B cell (primary cell): ENCODE measurements around the gene MROH9.

Experiments used
- EZH2 ChIP-seq: IDR thresholded peaks from 2 replicates; pipeline ENCODE4 v1.6.1; 2012; ENCODE audit warnings: borderline replicate concordance, low read depth, mild to moderate bottlenecking, moderate library complexity, low read length; ENCODE audit not compliant: insufficient read depth, poor library complexity, severe bottlenecking
- TF ChIP-seq, protein P1 (sequence below): fragments of 200-600 bp; IDR thresholded peaks from one replicate; pipeline ENCODE4 v1.8.0; 2022; ENCODE audit warnings: antibody characterized with exemption, mild to moderate bottlenecking

DNA sequence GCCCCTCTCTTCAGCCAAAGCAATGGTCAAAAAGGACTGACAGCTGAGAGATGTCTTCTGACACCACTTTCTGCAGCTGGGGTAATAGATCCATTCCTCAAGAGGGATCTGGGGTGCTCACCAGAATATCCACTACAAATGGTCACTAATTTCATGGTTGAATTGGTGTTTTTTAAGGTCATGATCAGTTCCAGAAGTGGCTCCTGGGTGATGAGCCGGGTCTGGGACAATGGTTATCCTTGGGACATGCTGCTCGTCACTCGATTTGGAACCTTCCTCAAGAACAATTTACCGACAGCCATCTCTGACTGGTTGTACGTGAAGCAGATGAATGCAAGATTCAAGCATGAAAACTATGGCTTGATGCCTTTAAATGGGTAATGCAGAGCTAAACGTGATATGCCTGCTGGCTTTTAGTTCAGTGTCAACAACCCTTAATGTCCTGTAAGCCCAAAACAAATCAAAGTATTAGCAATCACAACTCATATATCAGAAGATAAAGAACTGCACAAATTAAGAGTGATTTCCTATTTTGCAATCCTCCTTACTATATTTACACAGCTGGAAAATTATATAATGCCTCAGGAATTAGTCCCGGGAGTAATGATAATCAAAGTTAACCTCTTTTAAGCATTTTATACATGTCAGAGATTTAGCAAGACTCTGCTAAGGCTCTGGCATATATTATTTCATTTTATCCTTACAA lies 175.4 kb downstream of the MROH9 start:
- no peak for TF ChIP-seq EZH2
- TF ChIP-seq, protein P1, sequence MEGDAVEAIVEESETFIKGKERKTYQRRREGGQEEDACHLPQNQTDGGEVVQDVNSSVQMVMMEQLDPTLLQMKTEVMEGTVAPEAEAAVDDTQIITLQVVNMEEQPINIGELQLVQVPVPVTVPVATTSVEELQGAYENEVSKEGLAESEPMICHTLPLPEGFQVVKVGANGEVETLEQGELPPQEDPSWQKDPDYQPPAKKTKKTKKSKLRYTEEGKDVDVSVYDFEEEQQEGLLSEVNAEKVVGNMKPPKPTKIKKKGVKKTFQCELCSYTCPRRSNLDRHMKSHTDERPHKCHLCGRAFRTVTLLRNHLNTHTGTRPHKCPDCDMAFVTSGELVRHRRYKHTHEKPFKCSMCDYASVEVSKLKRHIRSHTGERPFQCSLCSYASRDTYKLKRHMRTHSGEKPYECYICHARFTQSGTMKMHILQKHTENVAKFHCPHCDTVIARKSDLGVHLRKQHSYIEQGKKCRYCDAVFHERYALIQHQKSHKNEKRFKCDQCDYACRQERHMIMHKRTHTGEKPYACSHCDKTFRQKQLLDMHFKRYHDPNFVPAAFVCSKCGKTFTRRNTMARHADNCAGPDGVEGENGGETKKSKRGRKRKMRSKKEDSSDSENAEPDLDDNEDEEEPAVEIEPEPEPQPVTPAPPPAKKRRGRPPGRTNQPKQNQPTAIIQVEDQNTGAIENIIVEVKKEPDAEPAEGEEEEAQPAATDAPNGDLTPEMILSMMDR, result no peak
